Panc1 (cell line): Measurements from ENCODE around the gene AATF.

Experiments
- CTCF ChIP-seq: fragments of 450-650 bp; IDR thresholded peaks from 2 replicates; pipeline ENCODE4 v1.5.1; 2017; ENCODE audit warnings: mild to moderate bottlenecking
- POLR2AphosphoS5 ChIP-seq: IDR thresholded peaks from 2 replicates; pipeline ENCODE4 v1.6.1; 2012; ENCODE audit warnings: mild to moderate bottlenecking, low read depth, low read length, moderate library complexity
- REST ChIP-seq, 2 experiments: IDR thresholded peaks; 2 replicates each; pipeline ENCODE4 v1.6.1; 2011 to 2012; ENCODE audit warnings: low read depth in 2 of 2, control low read depth in 1 of 2, low read length in 1 of 2, mild to moderate bottlenecking in 1 of 2, moderate library complexity in 1 of 2; ENCODE audit not compliant: insufficient read depth in 1 of 2
- TCF7L2 ChIP-seq: IDR thresholded peaks from 2 replicates; pipeline ENCODE4 v1.6.1; 2011; ENCODE audit warnings: mild to moderate bottlenecking, low read depth, low read length, inconsistent platforms

GRCh38 chr17:36999471-36999870, 50.7 kb downstream of the AATF start:
- no peak for TF ChIP-seq CTCF
- TF ChIP-seq POLR2AphosphoS5 = no peak
- no peak for TF ChIP-seq TCF7L2
- no peak for TF ChIP-seq REST (IDR thresholded peaks at IDR 0.05; ENCODE audit: insufficient read depth in 1 of 2, low read depth in 2 of 2, low read length in 1 of 2)
